T-helper 1 cell treated with Interleukin-12 subunit alpha and Interleukin-12 subunit beta and Interleukin-4 antibody, amounts not matched to agents 30 μg/mL and 1 μg/mL, for 36 hours (primary cell): ENCODE measurements around the gene ITGB8.

Experiments used
- H3K27ac Mint-ChIP-seq: one replicate; pipeline ENCODE4 v1.8.0; 2021; ENCODE audit warnings: mild to moderate bottlenecking, mixed read lengths
- H3K27me3 Mint-ChIP-seq: one replicate; pipeline ENCODE4 v1.8.0; 2021; ENCODE audit warnings: low read depth, mixed read lengths
- H3K36me3 Mint-ChIP-seq: one replicate; pipeline ENCODE4 v1.8.0; 2021; ENCODE audit warnings: low read depth, mixed read lengths
- H3K4me1 Mint-ChIP-seq: one replicate; pipeline ENCODE4 v1.8.0; 2021; ENCODE audit warnings: low read depth, mixed read lengths
- H3K4me3 Mint-ChIP-seq: one replicate; pipeline ENCODE4 v1.8.0; 2021; ENCODE audit warnings: mild to moderate bottlenecking, moderate library complexity, mixed read lengths
- H3K9me3 Mint-ChIP-seq: one replicate; pipeline ENCODE4 v1.8.0; 2021; ENCODE audit warnings: mixed read lengths

The ITGB8 gene

GRCh38 chr7:20431146-20431545 is 100.4 kb downstream of the ITGB8 start:
- Mint-ChIP-seq H3K36me3 (no peaks in the 10 kb centered on the region), H3K4me1 (no peaks in the 10 kb centered on the region), H3K9me3 (no peaks in the 10 kb centered on the region)

GRCh38 chr7:20432071-20432470 is 101.4 kb downstream of the ITGB8 start:
- H3K9me3 Mint-ChIP-seq: no peaks in the 10 kb centered on the region
- H3K36me3 Mint-ChIP-seq: no peaks in the 10 kb centered on the region
- H3K4me3 Mint-ChIP-seq: no peak overlapping the region
- H3K4me1 Mint-ChIP-seq: no peaks in the 10 kb centered on the region
- H3K27me3 Mint-ChIP-seq: no peaks in the 10 kb centered on the region
- H3K27ac Mint-ChIP-seq: no peak overlapping the region

More at GRCh38 chr7:20431146-20431545, 100.4 kb downstream of the ITGB8 start:
- no peak overlapping the region for H3K27ac Mint-ChIP-seq
- no peaks in the 10 kb centered on the region for H3K27me3 Mint-ChIP-seq
- no peak overlapping the region for H3K4me3 Mint-ChIP-seq

GRCh38 chr7:20435305-20435704 is 104.6 kb downstream of the ITGB8 start:
- Mint-ChIP-seq H3K9me3 (no peaks in the 10 kb centered on the region), H3K27me3 (no peaks in the 10 kb centered on the region), H3K4me3 (no peak overlapping the region), H3K36me3 (no peaks in the 10 kb centered on the region), H3K27ac (no peak overlapping the region), H3K4me1 (no peaks in the 10 kb centered on the region)

GRCh38 chr7:20438248-20438647 is 107.5 kb downstream of the ITGB8 start:
- Mint-ChIP-seq H3K9me3 (no peaks in the 10 kb centered on the region), H3K4me3 (no peak overlapping the region), H3K27me3 (no peaks in the 10 kb centered on the region), H3K4me1 (no peaks in the 10 kb centered on the region), H3K36me3 (no peaks in the 10 kb centered on the region), H3K27ac (no peak overlapping the region)

GRCh38 chr7:20438694-20439376 is 108.1 kb downstream of the ITGB8 start:
- Mint-ChIP-seq H3K4me1 (no peaks in the 10 kb centered on the region), H3K9me3 (no peaks in the 10 kb centered on the region), H3K4me3 (no peak overlapping the region), H3K36me3 (no peaks in the 10 kb centered on the region), H3K27ac (no peak overlapping the region), H3K27me3 (no peaks in the 10 kb centered on the region)

GRCh38 chr7:20439416-20440185 is 108.9 kb downstream of the ITGB8 start:
- Mint-ChIP-seq H3K27me3 (no peaks in the 10 kb centered on the region), H3K27ac (no peak overlapping the region), H3K9me3 (no peaks in the 10 kb centered on the region), H3K4me3 (no peak overlapping the region), H3K36me3 (no peaks in the 10 kb centered on the region), H3K4me1 (no peaks in the 10 kb centered on the region)

GRCh38 chr7:20440472-20441105 is 109.9 kb downstream of the ITGB8 start:
- H3K9me3 Mint-ChIP-seq: no peaks in the 10 kb centered on the region
- no peaks in the 10 kb centered on the region for H3K27me3 Mint-ChIP-seq
- H3K36me3 Mint-ChIP-seq: no peaks in the 10 kb centered on the region
- no peak overlapping the region for H3K27ac Mint-ChIP-seq
- no peaks in the 10 kb centered on the region for H3K4me1 Mint-ChIP-seq
- H3K4me3 Mint-ChIP-seq: no peak overlapping the region

GRCh38 chr7:20441346-20441745 is 110.6 kb downstream of the ITGB8 start:
- Mint-ChIP-seq H3K4me3 (no peak overlapping the region), H3K9me3 (no peaks in the 10 kb centered on the region), H3K27ac (no peak overlapping the region), H3K36me3 (no peaks in the 10 kb centered on the region), H3K27me3 (no peaks in the 10 kb centered on the region), H3K4me1 (no peaks in the 10 kb centered on the region)

GRCh38 chr7:20441991-20442441 is 111.3 kb downstream of the ITGB8 start:
- H3K36me3 Mint-ChIP-seq: no peaks in the 10 kb centered on the region
- H3K27ac Mint-ChIP-seq: no peak overlapping the region
- H3K27me3 Mint-ChIP-seq: no peaks in the 10 kb centered on the region
- H3K4me3 Mint-ChIP-seq: no peak overlapping the region
- no peaks in the 10 kb centered on the region for H3K9me3 Mint-ChIP-seq
- no peaks in the 10 kb centered on the region for H3K4me1 Mint-ChIP-seq

- no peaks in the 10 kb centered on the region for H3K4me1 Mint-ChIP-seq
- H3K27ac Mint-ChIP-seq: no peak overlapping the region
- no peaks in the 10 kb centered on the region for H3K9me3 Mint-ChIP-seq
- H3K36me3 Mint-ChIP-seq: no peaks in the 10 kb centered on the region
- H3K4me3 Mint-ChIP-seq: no peak overlapping the region
- no peaks in the 10 kb centered on the region for H3K27me3 Mint-ChIP-seq
Measured at GRCh38 chr7:20442951-20443350, 112.3 kb downstream of the ITGB8 start.

GRCh38 chr7:20444030-20444800 is 113.5 kb downstream of the ITGB8 start:
- no peaks in the 10 kb centered on the region for H3K27me3 Mint-ChIP-seq
- no peak overlapping the region for H3K4me3 Mint-ChIP-seq
- no peak overlapping the region for H3K27ac Mint-ChIP-seq
- no peaks in the 10 kb centered on the region for H3K36me3 Mint-ChIP-seq
- no peaks in the 10 kb centered on the region for H3K4me1 Mint-ChIP-seq
- H3K9me3 Mint-ChIP-seq: no peaks in the 10 kb centered on the region

- no peaks in the 10 kb centered on the region for H3K9me3 Mint-ChIP-seq
- no peaks in the 10 kb centered on the region for H3K4me1 Mint-ChIP-seq
- H3K27me3 Mint-ChIP-seq: no peaks in the 10 kb centered on the region
- H3K27ac Mint-ChIP-seq: no peak overlapping the region
- H3K4me3 Mint-ChIP-seq: no peak overlapping the region
- H3K36me3 Mint-ChIP-seq: no peaks in the 10 kb centered on the region
Measured at GRCh38 chr7:20447021-20447650, 116.4 kb downstream of the ITGB8 start.

GRCh38 chr7:20449176-20449575 is 118.5 kb downstream of the ITGB8 start:
- Mint-ChIP-seq H3K27me3 (no peaks in the 10 kb centered on the region), H3K4me1 (no peaks in the 10 kb centered on the region), H3K36me3 (no peaks in the 10 kb centered on the region), H3K4me3 (no peak overlapping the region), H3K27ac (no peak overlapping the region), H3K9me3 (no peaks in the 10 kb centered on the region)

- Mint-ChIP-seq H3K4me1 (no peaks in the 10 kb centered on the region), H3K27me3 (no peaks in the 10 kb centered on the region), H3K9me3 (no peaks in the 10 kb centered on the region), H3K36me3 (no peaks in the 10 kb centered on the region), H3K4me3 (no peak overlapping the region), H3K27ac (no peak overlapping the region)
Measured at GRCh38 chr7:20450536-20450935, 119.8 kb downstream of the ITGB8 start.
